Midbrain (tissue), 1 donor: ENCODE results near the gene MRM2.

Experiments used
- DNase-seq: peaks from one replicate; lab custom pipeline; 2025; lab: John Stamatoyannopoulos, UW

Gene MRM2

DNA sequence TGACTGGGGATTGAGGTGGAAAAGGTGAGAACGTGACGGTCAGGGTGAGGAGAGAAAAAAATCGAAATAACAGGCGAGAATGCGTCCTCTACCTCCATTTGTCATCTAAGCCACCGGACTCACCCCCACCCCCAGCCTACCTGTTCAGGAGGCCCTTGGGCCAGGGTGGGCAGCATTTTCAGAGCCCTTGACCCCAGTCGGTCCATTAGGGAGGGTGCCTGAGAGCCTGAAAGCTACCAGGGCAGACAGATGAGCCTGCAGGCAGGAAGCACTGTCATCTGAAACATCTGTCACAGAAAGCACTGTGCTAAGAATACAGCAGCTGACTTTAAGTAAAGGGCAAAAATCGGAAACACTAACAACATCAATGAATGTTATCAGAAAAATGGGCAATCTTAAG is 56.3 kb downstream of the MRM2 start:
- no peak for DNase-seq
